Activated T-cell treated with anti-CD3 and anti-CD28 coated beads, Interleukin-2, amount 50 U/mL, for 48 hours (primary cell): ENCODE measurements around the gene ASTN2.

Experiments used
- DNase-seq, 2 experiments: peaks; one replicate each; pipeline ENCODE4 v3.0.0-alpha.2; 2020

The ASTN2 gene

DNA sequence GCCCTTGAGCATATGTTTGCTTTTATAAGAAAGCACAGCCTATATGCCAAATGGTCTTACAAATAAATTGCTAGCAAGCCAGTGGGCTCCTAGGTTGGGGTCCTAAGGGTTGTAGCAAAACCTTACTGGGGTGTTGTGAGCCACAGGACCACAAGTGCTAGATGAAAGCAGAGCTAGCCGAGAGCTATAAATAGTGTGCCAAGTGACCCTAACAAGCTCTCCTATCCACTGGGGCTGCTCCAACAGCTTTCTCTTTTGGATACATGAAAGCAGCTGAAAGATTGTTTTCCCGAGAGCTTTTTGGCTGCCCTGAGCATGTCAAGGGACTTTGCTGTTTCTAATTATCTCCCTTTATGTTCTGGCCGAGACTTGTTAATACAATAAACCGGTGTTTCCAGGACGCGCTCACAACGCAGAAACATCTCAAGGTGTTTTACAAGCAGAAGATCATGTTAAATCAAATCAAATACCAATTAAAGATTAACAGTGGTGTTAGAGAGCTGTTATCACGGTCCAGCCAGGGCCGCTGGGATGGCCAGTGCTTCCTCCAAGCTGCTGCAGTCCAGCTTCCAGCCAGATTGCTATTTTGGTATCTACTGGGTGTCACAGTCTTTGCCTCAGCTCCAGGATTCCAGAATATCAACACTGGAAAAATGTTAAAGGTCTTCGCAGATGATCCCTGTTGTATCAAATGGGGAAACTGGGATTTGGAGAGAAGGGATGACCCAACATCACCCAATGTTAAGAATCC lies 351.0 kb downstream of the ASTN2 start:
- DNase-seq = no peak

DNA sequence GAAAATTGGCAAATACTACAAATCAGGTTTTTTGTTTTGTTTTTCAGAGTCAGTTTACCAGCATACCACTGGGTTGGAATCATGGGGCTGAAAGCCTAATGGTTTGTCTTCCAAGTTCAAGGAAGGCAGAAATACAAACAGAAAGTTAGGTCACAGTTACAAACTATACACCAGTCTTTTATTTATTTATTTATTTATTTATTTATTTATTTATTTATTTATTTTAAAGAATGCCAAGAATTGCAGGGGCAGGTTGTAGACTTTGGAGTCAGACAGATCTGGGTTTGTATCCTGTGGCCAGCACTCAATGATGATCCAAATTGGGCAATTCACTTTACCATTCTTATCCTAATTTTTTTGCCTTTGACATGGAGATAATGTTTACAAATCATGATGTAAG lies 353.9 kb downstream of the ASTN2 start:
- DNase-seq = no peak

DNA sequence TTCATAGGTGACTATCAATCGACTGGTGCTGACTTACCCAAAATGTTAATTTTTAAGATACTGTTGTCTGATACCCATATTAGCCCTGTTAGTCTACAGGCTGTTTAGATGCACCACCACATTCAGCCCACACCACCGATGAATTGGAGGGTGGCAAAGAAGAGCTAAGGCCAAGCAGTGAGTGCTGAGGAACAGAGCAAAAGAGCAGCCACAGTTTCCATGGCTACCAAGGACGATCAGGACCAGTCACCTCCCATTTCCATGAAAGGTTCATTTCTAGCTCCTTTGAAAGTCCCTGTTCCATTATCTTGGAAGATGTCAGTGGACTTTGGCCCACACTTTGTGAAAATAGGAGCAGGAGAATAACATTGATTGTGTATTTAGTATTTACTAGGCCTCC lies 364.9 kb downstream of the ASTN2 start:
- DNase-seq = no peak

DNA sequence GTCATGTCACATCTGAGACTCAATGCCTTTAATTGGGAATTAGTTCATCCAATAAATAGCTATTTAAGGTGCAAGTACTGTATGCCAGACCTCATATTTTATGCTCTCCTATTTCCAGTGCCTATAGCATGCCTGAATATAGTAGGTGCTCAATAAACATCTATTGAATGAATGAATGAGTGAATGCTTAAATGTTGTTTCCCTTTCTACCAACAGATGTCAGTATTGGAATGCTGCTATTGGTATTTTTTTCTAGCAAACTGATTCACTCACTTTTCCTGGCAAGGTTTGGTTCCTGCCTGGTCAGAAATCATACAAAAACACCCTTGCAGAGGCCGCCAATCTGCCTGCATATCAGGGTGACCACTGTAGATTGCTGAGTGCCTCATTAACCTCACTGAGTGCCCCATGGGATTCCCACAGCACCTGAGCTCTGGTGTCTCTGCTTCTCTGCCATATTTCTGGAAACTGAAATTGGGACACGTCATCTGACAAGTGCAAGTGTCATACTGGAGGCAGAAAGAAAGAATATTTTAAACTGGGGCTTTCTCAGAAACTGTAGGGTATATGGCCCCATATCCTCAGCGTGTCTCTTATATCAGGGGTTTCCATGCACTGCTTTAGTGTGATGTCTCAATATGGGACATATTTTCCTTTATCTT lies 368.1 kb downstream of the ASTN2 start:
- DNase-seq = no peak

DNA sequence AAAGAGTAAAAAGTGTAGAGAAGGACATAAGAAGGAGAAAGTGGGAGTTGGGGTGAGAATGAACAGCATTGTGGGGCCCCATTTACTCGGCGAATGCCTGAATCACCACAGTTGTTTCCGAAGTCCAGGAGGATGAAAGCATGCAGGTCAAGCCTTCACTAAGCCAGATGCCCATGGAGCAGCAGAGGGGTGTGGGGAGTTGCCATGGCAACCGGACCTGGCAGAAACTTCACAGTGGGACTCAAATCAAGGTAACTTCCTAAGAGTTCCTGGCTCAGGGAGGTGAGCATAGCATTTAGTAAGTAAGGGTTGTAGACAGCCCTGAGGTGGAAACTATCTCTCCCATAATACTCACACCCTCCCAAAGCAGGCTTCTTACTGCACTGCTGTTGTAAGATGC lies 370.6 kb downstream of the ASTN2 start:
- no peak for DNase-seq

DNA sequence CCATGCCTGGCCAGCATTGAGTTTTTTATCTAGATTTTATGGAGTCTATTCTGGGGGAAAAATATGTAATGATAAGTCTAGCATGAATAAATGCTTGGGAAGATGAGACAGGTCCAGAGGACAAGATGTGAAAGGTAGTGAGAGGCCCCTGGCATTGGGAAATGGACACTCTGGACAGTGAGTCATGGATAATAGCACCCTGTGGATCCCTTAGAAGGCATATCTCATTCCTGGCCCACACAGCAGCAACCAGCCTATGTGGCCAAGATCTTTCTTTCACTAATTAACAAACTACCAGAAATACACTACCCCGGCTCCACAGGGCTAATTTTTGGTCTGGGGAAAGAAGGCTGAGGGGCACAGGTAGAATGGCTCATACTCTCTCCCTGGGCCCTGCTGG lies 371.7 kb downstream of the ASTN2 start:
- no peak for DNase-seq

DNA sequence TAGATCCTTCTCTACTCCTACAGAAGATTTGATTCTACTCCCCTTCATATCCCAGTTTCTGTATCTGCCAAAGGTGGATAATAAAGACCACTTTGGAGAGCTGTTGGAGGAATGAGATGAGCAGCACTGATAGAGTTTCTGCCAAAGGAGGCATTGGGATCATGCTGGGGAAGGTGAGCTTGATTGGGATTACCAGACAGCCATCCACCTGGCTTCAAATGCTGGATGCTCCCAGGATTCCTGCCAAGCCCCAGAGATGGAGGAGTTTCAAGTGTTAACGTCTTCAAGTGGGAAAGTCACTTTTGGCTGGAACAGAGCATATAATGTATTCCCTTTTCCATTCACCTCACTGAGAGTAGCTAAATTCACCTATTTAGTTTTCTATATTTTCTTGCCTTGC lies 379.3 kb downstream of the ASTN2 start:
- DNase-seq = no peak

DNA sequence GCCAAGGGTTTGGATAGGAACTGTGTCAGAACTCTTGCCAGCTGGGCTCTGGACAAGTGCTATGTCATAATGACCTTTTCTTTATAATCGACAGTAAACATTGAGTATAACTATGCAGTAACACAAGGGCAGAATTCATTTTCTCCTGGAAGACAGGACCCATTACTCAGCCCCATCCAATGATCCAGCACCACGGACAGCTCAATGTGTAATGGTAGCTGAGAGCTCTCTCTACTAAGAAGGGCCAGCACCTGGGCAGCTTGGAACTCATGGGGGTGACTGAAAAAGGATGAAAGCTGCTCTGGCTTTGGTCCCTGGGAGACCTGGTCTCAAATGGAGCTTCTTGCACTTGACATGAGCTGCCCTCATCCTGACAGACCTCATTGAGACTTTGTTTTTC lies 380.0 kb downstream of the ASTN2 start:
- no peak for DNase-seq

DNA sequence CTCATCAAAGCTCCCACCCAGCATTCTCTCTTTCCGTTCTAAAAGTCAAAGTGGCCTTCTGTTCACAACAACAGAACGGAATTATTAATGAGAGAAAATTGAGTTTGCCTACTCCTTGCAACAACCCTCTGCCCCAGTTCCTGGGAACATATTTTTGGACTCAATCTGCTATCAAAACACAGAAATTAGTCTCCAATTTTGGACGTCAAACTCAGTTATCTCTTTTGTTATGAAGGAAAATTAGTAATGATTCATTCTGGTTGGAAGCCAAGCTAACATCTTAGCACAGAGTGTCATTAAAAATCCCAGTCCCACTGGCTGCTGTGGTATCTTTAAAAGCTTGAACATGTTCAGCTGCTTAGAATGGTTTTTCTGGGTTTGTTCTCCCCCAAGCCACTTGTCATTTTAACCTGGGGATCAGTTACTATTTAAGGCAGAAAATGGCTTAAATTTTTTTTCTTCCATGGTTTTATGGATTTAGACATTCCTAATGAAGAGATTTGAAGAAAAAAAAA lies 384.5 kb downstream of the ASTN2 start:
- DNase-seq = no peak

DNA sequence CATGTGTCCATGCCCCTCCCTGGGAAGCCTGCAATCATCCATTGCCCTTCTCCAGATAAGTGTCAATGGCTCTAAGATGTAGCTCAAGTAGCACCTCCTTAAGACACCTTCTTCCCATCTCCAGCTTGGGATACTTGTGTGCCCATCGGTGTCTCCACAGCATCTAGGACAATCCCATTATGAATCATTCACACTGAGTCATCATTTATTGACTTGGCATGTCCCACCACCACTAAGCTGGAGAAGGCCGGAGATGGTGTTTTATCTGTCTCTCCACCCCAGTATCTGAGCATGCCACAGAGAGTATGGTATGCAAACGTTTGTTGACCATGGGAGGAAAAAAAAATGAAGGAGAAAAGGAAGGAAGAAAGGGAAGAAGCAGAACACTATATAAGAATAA lies 385.5 kb downstream of the ASTN2 start:
- DNase-seq = no peak

DNA sequence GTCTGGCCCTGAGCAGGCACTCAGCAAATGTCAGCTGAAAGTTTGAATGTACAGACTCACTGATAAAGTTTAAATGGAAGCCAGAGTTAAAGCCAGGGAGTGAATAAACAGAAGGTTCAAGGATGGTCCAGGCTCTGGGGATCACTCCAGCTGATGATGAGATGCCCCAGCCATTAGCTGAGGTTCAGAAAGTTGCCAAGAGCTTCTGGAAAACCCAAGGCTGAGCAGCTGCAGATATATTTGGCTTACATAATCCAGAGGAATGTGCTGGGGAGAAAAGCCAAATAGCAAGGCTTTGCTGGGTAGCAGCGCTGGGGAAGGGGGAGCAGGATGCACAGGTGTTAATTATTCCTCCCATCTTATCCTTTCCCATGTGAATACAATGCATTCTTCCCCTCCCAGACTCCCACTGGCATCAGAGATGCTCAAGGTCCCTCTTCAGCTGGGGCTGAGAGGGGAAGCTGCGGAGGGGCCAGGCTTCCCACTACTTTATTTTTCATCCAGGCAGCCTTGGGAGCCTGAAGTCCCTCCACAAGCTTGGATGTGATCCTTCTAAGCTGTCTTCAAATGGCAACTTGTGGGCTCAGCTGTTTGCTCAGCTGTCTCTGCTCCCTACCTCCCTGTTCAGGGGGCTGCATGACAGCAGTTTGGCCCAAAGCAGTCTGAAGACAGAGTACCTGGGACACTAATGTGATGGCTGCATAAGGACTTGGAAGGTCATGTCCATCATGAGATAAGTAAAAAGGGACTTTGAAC lies 386.6 kb downstream of the ASTN2 start:
- DNase-seq = no peak

DNA sequence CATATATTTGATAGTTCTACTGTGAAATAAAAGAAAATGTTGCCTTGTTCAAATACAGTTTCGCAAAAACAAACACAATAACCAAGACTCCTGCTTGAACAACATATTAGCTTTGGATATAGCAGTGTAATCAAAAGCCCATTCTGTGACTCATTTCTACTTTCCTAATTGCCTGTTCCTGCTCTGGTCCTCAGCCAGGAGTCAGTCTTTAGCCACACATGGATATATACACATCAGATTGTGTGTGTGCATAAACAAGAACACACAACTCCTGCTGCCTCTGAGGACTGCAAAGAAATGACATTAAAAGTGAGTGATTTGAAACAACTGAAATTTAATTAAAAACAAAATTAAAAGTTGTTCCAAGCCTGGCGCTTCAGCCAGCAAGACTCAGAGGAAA lies 393.0 kb downstream of the ASTN2 start:
- DNase-seq = no peak

DNA sequence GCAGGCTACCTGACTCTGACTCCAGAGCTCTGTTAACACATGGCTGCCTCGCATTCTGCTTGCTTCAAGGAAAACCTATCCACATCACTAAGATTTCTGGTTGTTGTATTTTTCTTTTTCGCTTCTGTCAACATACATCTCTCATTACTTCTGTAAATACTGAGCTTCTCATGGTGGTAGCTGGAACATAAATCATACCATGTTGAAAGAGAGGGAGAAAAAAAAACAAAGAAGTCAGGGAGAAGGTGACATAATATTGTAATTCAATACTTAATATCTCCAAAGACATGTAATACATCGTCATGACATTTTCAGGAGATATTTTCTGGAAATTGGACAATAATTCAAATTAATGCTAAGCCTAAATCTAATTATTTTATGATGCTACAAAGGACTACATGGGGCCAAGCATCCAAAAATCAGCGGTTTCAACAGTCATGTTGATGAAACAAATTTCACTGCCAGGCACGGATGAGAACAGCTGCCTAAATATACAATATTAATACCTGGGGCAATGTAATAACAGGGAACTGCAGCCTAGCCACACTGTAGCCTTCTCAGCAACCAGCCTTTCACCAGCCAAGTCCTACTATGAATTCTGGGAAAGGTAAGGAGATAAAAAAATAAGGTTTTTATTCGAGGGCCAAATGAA lies 395.8 kb downstream of the ASTN2 start:
- DNase-seq = no peak

DNA sequence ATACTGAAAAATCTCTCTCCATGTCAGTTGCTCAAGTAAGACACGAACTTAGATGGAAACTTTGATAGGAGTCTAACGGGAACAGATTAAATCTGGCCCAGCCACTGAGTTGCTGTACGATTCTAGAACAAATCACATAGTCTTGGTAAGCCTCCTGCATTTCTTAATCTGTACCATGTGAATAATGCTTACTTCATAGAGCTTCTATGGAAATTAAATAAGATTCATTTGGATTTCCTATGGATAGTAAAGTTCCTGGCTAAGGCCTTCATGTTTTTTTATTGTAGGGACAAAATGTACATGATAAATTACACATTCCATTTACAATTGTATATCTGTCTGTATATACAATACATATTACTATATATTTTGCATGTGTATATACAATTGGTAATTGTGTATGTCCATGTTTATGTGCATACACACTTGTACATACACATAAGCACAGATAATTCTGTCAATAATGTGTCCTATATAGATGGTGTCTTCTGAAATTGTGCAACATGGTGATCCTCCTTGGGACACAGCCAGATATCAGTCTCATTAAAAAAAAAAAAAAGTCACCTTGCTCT lies 397.4 kb downstream of the ASTN2 start:
- DNase-seq = no peak

DNA sequence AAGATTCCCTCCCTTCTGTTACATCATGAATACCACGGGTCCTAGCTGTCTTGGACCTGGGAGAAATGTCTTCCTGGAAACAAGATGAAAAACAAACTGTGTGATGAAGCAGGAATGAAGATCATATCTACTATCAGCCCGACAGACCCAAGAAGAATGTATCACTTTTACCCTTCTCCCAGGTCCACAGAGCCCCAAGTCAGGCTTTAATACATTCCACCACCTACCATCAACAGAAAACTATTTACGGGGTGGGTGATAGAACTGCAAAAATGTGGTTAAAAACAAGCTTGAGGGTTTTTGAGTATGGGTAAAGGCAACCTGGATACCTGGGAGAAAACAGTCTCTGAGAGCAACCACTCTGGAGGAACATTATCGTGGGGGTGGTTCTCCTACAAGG lies 400.8 kb downstream of the ASTN2 start:
- no peak for DNase-seq

DNA sequence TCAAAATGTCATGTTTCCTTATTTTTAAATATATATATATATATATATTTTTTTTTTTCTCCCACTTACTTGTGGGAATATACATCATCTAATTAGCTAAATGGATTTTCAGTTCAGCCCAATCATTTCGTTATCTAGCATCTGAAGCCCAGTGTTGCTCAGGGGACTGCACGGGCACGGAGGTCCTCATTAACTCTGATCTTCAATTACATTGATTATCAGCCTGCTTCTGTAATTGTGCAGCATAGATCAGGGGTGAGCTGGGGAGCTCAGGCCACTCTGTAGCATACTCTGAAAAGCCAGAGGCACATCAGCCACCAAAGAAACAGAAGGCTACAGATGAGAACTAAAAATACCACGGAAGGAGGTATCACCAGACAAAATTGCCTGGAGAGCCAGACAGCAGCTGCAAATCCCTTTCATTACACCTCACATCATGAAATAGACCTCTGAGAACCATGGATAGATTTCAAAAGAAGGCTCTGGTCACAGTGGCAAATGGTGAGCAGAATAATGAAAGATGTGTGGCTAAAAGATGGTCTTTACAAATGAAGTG lies 401.3 kb downstream of the ASTN2 start:
- no peak for DNase-seq

DNA sequence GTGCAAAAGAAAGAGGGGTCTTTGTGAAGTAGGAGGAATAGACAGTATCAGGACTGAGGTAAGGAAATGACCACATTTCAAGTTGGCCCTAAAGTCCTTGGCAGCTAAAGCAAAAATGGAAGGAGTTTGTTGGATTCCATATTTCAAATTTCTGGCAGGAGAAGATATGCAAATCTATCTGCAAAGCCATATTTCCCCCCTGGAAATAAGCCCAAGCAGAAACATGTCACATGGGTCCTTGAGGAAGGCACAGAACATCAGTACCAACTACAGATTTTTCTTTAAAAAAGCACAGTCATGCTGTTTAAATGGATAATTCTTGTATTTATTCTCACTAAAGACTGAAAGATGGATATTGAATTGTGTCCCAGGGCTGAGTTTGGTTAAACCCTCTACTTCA lies 404.8 kb downstream of the ASTN2 start:
- no peak for DNase-seq

DNA sequence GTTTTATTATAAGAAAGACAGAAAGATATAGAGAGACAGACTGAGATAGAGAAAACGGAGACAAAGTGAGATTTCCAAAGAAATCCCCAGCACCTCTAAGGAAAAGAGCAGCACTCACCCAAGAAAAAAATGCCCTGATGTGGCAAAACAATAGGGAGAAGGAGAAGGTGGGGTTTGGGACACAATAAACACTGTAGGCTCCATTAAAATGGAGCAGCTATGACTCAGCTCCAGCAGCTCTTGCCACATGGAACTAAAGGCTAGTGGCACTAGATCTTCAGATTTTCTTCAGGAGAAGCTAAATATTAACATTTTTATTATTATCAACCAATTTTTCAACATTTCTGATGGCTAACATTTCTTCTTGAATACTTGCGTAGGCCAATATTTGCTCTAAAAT lies 406.0 kb downstream of the ASTN2 start:
- DNase-seq = no peak

DNA sequence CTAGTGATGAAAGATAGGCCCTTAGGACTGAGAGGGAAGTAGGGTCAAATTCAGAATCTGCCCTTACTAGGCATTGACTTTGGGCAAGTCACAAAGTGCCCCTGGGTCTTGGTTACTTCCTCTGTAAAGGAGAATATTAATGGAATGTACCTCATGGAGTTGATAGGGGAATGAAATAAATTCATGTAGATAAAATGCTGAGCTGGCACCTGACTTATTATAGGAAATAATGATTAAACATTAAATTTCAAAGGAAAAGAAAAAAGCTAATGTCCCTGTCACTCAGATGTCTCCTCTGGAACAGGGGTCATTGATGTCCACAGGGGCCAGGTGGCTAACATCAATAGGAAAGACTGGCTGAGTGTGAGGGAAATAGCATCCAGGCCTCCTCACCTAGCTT lies 406.4 kb downstream of the ASTN2 start:
- no peak for DNase-seq

DNA sequence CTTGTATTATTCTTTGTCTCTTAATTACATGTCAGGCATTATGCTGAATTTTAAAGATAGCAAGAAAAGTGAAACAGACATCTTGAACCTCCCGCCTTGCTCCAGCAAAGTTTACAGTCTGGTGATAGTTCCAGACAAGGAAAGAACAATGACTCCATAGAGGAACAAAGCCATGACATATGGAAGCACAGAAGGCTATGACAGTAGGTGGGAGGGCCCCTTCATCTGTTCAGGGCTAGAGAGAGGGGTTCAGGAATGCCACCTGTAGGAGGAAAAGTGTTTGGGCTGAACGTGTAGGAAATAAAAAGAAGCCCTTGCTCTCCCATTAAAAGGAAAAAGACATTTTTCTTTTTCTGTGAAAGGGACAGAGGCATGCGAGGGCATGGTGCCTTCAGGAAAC lies 412.2 kb downstream of the ASTN2 start:
- DNase-seq = no peak

DNA sequence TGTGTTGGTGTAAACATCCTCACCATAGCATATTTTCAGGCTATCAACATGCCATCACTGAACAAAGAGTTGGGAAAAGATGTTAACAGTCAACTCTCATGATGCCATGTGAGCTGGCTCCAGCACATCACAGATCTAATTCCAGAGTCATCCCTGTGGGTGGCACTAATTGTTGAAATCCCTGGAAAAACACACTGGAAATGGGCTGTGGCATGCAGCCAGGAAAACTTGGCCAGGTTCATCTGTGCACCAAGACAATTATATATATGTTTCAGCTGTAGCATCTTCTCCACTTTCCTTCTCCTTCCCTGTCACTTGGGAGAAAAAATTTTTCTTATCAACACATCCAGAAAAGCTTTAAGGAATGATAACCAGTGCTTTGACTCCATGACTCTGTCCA lies 414.0 kb downstream of the ASTN2 start:
- DNase-seq = no peak

DNA sequence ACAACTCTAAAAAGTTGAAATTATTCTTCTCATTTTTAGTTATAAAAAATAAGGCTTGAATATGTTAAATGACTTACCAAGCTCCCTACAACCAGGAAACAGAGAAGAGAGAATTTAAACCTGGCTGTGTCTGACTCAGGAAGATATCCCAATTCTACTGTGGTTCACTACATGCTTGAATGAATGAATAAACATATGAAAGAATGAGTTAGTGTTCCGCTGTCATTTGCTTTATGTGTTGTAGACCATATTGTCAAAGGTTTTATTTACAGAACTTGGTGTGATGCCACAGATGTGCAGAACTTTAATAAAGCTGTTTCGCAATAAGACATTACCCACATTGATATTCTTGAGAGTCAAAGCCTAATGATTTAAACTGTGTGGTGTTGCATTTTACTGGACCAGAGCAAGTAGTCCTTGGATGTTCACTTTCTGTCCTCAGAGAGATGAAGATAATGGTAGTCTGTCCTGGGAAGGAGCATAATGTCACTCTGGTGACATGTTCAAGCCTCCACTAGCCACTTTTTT lies 414.6 kb downstream of the ASTN2 start:
- DNase-seq = no peak

DNA sequence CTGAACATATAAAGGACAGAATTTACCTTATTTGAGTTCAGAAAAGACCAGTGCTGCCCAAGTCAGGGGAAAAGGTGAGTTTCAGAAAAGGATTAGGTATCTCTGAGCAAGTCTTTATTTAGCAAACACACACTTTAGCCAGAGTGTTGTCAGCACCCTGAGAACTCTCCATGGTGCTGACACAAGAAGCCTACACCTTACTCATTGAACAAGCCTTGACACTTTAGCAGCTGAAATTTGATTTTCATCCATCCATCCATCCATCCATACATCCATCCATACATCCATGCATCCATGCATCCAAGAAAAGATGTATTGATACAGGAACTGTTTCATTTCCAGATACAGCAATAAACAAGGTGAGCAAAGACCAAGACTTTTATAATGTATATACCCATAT lies 416.6 kb downstream of the ASTN2 start:
- no peak for DNase-seq
